GM19438 (cell line): ENCODE data around the gene INSIG1.

Experiments used
- ATAC-seq: cut with Tn5 transposase; IDR thresholded peaks from one replicate; pipeline ENCODE4 v1.9.1; 2021; ENCODE audit warnings: low read depth; ENCODE audit not compliant: unreplicated experiment

INSIG1 gene

DNA sequence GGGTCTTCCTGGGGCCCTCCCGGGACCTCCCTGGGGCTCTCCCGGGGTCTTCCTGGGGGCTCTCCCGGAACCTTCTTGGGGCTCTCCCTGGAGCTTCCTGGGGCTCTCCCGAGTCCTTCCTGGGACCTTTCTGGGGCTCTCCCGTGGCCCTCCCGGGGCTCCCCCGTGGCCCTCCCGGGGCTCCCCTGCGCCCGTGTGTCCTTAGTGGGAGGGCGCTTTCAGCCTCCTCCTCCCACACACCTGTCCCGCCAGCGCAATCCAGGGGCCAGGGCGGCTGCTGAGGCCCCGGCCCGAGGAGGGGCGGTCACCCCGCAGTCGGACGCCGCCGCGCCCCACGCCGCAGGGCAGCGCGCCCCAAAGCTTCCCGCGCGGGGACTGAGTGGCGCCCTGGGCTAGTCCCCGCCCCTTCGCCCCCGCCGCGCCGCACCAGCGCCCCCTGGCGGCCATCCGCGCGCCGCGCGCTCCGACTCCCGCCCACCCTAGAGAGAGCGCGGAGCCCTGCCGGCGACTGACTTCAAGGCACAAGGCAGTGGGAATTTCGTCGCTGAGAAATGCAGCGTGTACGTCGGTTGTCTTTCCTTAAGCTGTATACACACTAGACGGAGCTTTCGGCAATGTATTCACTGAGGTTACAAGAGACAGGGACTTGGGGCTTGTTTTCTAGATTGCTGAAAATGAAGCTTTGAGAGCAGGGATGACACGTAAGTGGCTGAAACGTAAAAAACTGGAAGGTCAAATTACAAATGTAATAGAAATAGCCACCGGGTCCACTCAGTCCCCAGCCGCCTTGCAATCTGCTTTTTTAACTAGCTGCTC is 47.1 kb downstream of the INSIG1 start:
- peak; percentile 91 for ATAC-seq

DNA sequence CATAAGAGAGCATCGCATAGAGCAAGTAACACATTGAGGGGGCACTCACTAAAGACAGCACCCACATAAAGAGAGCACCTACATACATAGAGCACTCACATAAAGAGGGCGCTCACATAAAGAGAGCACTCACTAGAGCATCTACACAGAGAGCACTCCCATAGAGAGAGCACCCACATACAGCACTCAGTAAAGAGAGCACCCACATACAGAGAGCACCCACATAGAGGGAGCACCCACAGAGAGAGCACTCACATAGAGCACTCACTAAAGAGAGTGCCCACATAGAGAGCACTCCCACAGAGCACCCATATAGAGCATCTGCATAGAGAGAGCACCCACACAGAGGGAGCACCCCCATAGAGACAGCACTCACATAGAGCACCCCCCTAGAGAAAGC is 47.8 kb downstream of the INSIG1 start:
- no peak for ATAC-seq

DNA sequence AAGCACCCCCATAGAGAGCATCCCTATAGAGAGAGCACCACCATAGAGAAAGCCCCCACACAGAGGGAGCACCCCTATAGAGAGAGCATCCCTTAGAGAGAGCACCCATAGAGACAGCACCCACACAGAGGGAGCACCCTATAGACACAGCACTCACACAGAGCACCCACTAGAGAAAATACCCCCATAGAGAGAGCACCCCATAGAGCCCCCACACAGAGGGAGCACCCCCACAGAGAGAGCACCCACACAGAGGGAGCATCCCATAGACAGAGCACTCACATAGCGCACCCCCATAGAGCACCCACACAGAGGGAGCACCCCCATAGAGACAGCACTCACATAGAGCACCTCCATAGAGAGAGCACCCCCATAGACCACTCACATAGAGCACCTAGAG is 48.6 kb downstream of the INSIG1 start:
- no peak for ATAC-seq

DNA sequence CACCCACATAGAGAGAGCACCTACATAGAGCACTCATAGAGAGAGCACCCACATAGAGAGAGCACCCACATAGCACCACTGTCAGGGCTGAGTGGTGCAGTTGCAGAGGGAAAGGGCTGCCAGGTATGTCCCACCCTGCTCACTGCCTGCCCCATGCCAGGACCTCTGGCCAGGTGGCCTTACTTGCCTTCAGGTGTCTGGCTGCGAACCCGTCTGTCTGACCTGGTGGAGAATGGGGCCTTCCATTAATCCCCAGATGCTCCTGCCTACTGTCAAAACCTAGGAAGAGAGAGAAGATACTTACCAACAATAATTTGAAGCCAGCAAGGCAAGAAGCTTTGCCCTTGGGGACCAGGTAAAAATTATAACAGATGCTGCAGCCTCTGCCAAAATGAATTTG is 51.1 kb downstream of the INSIG1 start:
- ATAC-seq, result no peak

DNA sequence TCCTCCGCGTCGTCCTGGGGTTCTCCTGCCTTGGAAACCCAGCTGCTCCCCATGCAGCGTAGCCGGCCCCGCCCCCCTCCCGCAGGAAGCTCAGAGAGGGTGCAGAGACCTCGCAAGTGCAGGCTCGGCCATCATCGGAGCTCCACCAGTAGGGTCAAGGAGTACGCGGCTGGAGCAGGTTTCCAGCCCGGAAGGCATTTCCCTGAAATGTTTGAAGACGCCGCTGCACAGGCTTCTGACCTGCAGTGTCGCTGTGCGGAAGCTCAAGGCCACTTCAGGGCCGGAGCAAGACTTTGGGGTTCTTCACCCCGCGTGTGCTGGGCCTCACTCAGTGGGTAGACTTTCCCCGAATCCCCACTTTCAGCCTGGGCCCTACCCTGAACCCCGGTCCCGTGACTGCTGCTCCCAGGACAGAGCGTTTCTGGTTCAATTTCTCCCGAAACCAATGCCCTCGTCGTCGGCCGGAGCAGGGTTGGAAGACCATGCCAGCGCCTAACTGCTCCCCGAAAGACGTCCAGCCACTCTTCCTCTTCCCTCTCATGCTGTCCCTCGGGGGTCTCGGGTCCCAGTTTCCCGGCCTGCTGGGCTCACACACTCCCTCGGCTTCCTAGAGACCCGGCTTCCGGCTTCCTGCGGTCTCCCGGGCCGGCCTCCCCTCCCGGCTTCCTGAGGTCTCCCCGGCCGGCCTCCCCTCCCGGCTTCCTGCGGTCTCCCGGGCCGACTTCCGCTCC is 52.1 kb downstream of the INSIG1 start:
- ATAC-seq, result no peak

DNA sequence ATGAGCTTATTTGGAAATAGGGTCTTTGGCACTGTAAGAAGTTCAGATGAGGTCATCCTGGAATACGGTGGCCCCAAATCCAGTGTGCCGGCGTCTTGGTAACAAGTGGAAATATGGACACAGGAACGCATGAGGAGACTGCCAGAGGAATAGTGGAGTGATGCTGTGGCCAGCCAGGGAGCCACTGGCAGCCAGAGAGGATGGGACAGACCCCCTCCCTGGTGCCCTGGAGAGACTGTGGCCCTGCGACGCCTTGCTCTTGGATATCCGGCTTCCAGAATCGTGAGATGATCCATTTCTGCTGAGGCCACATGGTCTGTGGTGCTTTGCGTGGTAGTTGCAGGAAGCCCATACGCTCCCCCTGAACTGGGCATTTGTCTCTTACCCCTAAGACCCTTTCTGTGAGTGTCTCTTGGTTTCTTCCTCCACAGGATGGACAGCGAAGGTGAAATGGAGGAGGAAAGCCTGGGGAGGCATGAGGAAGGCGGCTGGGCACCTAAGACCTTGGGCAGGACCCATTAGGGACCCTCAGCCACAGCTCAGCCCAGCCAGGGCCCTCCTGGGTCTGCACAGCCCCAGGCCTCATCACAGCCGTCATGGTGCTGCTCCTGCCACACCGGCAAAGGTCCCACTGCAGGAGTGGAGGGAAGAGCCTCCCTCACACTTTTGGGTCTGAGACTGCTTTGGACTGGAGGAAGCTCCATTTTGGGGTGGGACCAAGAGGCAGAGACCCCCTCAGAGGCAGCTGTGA is 53.6 kb downstream of the INSIG1 start:
- ATAC-seq, result no peak

DNA sequence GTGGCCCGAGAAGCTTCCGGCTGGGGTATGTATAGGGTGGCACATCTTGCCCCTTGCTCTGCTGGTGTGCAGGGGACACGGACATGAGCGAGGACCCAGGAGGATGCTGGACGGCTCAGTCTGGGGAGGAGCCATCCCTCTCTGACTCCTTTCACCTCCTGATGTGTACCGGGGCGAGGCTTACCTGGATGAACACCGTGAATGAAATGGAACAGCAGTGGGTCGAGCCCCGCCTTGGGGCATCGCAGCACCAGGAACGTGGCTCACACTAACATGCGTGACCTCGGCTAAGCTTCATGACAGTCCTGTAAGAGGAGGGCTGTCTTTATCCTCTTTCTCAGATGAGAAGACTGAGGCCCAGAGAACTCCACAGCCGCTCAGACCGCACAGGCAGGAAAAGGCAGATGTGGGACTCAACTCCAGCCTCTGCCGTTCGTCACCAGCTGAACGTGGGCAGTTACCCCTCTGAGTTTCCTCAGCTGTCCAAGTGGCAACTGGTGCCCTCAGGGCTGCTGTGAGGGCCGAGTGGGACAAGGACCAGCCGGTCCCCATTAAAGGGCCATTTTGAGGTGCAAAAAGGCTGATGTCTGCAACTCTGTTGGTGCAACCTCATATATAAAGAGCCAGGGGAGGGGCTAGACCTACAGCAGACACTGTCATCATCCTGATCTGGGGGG is 54.5 kb downstream of the INSIG1 start:
- ATAC-seq, result no peak

DNA sequence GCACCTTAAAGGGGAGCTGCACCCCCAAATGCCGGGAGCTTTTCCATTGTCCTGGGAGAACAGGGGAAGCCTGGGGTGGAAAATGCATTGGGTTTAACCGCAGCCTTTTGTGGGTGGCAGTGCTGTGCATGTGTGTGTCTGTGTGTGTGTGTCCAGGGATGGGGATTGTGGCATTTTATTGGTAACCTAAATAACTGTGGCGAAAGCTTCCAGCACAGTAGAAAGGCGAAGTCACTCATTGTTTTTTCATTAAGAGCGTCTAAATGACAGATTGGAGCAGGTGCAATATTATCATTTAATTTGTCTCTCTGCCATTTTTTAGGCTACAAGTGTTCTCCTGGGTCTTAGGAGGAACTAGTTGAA is 55.1 kb downstream of the INSIG1 start:
- no peak for ATAC-seq

DNA sequence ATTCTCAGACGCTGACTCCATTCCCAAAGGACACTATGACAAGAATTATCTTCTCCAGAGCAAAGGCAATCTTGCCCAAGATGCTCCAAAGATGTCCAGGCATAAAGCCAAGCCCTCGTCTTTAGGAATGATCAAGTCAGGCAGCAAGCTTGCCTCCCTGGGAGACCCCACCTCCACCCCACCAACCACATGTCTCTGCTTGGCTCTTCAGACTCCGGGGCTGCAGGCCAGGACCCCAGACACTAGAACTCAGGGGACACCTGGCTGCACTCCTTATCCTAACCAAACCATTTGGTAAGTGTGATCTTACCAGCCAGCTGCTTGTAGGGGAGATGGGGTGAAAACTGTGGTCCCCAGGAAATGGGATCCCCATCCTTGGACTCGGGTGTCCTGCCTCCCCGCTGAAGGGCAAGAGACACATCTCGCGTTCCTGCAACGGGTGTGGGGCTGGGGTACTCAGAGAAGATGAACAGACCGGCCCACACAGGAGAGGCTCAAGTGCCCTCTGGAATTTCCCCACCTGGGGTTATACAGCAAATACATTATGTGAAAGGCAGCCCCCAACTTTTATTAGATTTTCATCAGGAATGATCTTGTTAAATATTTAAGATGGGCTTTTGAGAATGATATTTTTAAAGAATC is 55.7 kb downstream of the INSIG1 start:
- no peak for ATAC-seq

DNA sequence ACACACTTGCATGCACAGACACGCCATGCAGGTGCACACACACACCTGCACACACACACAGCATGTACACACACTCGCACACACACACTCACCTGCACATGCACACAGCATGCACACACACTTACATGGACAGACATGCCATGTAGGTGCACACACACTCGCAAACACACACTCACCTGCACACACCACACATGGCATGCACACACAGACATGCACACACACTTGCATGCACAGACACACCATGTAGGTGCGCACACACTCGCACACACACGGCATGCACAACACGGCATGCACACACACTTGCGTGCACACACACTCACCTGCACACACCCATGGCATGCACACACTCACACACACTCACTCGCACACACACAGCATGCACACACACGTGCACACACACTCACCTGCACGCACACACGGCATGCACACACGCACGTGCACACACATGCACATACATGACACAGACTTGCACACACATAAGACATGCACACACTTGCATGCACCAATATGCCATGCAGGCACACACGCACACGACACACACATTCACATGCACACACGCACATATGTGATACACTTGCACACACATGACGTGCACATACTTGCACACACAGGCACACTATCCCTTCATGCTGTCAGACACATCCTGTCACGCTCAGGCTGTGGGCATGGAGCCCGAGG is 56.8 kb downstream of the INSIG1 start:
- ATAC-seq, result no peak

DNA sequence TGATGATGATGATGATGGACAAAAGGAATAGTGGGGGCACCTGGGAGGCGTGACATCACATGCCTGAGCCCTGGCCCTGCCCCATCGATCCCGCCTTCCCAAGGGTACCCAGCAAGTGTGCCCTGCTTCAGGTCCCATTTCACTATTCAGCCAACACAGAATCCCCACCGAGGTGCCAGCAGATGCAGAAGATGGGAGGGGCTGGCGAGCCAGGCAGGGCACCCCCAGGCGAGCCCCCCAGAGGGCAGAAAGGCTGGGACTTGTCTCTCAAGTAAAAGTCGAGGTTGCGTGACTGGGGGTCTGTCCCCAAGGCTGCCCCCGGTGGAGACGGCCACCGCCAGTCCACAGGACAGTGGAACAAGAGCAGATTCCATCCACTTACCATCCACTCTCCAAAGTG is 57.5 kb downstream of the INSIG1 start:
- no peak for ATAC-seq

DNA sequence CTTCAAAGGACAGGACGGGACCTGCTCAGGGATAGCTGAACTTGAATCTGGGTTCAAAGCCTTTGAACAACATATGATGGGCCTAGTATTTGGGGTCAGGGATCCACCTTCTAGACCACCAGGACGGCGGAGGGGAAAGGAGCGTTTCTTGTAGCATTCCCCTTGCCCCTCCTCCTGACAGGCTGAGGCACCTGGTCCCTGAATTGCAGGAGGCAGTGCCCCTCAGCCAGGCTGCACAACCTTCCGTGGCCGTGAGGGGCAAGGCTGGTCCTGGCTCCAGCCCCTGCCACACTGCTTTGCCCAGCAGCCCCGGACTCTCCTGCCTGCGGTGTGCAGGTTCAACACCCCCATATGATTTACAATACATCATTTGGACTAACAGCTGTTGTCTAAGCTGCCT is 58.1 kb downstream of the INSIG1 start:
- ATAC-seq, result no peak

DNA sequence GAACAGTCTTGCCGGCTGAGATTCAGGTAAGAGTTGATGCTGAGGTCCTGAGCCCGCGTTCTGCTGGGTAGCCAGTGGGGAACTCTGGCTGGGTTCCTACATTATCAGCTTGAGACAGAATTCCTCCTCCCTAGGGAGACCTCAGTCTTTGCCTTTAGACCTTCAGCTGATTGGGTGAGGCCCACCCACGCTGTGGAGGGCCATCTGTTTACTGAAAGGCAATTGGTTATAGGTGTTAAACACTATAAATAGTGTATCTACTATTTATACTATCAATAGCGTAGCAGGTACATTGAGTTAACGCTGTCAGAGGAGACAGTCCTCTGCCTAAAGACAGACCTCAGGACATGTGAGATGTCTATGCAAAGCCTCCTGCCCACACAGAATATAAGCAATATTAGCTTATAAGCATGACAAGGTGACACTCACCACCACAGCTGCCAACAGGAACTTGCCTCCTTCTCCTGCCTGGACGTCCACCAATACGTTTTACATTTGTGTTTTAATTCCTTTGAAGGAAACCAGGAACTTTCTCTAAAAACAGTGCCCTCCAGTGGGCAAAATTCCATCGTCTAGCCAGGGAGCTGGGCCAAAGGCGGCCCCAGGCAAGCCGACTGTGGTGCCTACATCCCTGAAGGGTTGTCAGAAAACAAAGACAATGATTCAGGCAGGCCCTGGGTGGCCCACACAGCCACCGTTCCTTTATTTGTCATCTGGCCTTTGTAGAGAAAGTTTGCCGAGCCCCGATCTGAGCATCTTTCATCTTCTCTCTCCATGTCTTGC is 58.8 kb downstream of the INSIG1 start:
- no peak for ATAC-seq

DNA sequence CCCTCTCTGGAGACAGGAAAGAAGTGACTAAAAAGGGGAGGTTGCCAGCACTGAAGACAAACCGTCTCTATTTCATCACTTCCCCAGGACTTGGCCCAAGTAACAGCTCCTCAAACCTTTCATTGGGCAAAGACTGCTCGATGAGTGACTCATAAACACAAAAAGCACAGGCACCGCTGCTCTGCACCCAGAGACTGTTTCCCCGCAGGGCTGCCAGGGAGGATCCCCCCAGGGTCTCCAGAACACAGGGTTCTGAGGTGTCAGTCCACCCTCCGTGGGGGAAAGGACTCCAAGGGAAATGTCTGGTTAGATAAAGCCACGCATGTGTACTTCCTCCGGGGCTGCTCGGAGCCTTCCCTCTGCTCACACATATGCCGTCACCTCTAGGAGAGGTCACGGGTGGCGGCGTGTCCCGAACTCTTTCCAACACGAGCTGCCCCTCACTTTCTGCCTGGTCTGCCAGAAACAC is 59.9 kb downstream of the INSIG1 start:
- ATAC-seq, result no peak

DNA sequence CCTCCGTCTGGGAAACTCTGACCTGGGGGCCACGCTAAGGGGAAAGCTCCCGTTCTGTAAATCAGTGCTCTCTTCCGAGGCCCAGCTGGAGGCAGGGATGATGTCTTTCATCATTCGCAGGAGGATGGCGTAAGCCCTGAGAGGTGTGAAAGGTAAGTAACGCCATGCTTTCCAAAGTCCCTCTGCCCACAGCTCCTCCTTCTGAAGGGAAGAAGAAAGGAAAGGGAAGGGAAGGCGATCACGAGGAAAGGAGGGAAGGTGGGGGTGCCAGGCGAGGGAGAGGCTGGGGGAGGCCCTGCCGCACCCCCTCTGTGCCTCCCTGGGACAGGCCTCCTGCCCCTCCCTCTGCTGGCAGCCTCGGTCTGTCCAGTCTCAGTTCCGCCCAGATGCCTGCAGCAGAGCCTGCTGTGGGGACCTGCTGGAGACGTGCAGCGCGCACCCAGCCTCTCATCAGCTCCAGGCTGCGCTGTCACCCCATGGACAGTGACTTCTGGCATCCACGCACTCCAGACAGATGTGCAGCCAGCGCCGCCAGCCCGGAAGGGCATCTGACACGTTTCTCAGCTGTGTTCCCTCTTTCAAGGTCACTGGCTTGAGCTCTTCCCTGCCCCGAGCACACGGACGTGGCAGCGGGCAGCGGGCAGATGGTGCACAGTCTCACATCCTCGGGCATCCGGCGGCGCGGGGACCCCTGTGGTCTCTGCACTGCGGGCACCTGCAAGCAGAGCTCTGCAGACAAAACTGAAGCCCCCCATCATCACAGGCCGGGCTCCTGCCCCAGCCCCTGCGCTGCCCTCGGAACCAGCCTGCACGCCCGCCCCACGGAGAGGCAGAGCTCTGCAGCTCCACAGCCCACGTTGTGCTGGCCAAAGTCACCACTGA is 60.6 kb downstream of the INSIG1 start:
- no peak for ATAC-seq

DNA sequence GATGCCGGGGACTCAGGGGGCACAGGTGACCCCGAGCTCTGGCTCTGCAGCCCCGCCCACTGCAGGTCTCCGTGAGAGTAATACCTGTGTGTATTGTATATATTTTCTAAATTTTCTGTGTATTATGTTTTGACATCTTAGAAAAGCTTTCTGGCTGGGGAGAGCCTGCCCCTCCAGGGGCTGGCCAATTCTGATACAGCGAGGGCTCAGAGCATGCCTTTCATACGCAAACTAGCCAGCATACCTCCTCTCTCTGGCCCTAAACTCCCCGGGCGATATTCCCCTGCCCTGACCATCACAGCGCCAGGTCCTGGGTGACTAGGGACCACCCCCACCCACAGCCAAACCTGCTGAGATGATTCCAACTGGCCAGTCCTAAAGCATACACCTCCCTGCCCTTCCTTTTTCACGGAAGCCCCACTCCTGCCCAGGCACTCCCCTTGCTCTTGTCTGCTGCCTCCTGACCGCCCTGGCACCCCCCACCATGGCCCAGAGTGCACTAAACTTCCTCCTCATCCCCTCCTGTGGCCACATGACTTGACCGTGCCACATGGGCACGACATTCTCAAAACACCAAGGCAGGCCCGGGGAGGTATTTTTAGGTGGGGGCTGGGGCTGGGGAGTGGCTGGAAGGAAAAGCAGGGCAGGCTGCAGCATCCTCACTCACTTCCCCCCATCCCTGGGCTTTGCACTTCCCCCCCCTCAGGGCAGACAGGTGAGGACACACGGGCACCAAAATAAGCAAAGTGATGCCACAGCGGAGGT is 61.5 kb downstream of the INSIG1 start:
- ATAC-seq, result no peak
